Epithelial cell of esophagus (primary cell): ENCODE data around the gene C1orf185.
"Not testable (repeated sequence)": the region's sequence is repeated elsewhere in the genome, so short reads cannot be mapped to it uniquely, and the experiment has no call there.

ENCODE experiments used
- DNase-seq: peaks from one replicate; pipeline ENCODE4 v3.0.0; 2010; ENCODE audit warnings: low read depth
- H3K4me3 ChIP-seq: 2 replicates; pipeline ENCODE4 v1.5.1; 2011; ENCODE audit warnings: mild to moderate bottlenecking, low read length, control low read depth
- TF ChIP-seq, protein P1 (sequence below): IDR thresholded peaks from 2 replicates; pipeline ENCODE4 v1.5.1; 2011; ENCODE audit warnings: low read depth, mild to moderate bottlenecking, low read length, control low read depth, inconsistent platforms; ENCODE audit not compliant: insufficient read depth; ENCODE audit errors: missing control alignments

C1orf185 gene

DNA sequence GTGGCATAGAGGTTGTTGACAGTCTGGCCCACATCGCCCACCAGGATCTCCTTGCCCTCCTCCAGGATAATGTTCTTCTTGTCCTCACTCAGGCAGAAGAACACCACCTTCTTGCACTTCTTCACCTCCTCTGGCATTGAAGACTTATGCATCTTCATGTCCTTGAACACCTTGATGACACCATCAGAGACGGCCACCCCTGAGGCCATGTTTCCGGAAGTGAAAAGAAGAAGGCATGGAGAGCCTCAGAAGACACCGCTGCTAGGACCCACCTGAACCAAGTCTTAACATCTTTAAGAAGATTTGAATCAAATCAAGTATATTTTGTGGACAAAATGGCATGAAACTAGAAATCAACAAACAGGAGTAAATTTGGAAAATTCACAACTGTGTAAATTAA is 56.2 kb downstream of the C1orf185 start:
- H3K4me3 ChIP-seq, result no peak overlapping the region
- TF ChIP-seq, protein P1, sequence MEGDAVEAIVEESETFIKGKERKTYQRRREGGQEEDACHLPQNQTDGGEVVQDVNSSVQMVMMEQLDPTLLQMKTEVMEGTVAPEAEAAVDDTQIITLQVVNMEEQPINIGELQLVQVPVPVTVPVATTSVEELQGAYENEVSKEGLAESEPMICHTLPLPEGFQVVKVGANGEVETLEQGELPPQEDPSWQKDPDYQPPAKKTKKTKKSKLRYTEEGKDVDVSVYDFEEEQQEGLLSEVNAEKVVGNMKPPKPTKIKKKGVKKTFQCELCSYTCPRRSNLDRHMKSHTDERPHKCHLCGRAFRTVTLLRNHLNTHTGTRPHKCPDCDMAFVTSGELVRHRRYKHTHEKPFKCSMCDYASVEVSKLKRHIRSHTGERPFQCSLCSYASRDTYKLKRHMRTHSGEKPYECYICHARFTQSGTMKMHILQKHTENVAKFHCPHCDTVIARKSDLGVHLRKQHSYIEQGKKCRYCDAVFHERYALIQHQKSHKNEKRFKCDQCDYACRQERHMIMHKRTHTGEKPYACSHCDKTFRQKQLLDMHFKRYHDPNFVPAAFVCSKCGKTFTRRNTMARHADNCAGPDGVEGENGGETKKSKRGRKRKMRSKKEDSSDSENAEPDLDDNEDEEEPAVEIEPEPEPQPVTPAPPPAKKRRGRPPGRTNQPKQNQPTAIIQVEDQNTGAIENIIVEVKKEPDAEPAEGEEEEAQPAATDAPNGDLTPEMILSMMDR, result no peak
- DNase-seq, result no peak

DNA sequence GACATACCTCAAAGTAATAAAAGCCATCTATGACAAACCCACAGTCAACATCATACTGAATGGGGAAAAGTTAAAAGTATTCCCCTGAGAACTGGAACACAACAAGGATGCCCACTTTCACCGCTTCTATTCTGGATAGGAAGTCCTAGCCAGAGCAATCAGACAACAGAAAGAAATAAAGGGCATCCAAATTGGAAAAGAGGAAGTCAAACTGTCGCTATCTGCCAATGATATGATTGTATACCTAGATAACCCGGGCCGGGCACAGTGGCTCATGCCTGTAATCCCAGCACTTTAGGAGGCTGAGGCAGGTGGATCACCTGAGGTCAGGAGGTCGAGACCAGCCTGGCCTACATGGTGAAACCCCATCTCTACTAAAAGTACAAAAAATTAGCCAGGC is 60.5 kb downstream of the C1orf185 start:
- not testable (repeated sequence) for DNase-seq, H3K4me3 ChIP-seq

DNA sequence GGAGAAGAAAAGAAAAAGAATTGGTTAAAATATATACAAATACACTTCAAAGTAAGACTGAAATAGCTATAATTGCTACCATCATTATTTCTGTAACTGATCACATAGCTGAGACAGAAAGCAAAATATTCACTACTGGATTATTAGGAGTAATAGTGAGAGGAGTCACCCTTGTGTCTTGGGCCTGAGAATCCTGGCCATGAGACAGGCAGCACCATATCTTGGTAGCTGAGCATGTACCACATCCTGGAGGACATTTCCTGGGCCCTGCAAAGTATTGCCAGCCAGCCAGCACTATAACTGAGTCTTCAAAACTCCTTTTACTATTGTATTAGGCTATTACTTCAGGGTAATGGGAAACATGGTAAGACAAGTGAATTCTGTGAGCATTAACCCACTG is 63.5 kb downstream of the C1orf185 start:
- DNase-seq, result no peak
- TF ChIP-seq, protein P1, result no peak
- no peak overlapping the region for H3K4me3 ChIP-seq

DNA sequence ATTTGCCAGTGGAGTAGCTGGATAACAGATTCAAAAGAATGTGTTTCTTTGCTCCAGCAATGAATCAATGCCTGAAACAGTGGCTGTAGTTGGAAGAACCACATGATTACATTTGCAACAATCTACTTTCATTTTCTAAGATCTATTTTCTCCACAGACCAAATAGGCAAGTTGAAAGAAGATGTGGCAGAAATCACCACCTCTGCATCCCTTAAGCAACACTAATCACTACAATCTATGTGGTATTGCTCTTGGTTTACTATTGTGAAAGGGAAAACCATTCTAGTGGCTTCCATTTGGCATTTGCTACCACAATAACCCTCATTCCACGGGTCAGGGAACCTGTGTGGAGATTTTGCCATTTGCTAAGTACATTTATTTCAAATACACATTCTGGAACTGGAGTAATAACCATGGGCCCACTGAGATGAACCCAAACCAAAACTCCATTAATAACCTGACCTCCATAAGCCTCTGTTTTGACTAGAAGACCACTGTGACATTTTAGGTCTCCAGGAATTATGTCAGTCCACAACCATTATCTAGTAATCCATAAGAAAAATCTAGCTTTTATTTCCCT is 66.3 kb downstream of the C1orf185 start:
- TF ChIP-seq, protein P1, result no peak
- no peak for DNase-seq
- H3K4me3 ChIP-seq, result no peak overlapping the region

DNA sequence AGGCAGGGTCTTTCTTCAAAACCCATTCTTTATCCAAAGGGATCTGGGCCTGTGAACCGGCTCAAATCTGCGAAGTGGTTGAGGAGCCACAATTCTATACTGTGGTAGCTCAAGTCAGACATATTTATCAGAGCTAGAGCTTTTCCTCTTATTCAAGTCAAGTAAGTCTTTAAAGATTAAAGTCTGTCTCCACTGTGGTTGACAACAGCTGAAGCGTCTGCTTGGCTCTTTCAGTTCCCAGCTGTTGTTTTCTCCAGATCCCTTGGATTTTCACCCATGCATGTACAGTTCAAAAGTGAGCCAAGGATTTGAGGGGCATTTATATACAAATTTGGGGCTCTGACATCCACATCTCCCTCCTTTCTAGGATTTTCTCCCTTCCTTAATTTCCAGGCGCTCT is 66.9 kb downstream of the C1orf185 start:
- no peak for DNase-seq
- no peak overlapping the region for H3K4me3 ChIP-seq
- TF ChIP-seq, protein P1, result no peak

DNA sequence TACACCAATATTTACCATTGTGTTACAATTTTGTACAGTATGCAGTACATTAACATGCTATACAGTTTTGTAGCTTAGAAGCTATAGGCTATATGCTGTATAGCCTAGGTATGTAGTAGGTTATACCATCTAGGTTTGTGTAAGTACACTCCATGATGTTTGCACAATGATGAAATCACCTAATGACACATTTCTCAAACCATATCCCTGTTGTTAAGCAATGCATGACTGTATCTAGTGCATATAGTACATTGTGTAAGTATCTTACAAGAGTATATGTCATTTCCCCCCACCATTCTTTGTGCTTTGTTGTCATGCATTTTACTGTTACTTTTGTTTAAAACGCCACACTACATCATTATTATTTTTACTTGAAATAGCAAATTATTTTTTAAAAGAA is 68.3 kb downstream of the C1orf185 start:
- TF ChIP-seq, protein P1, result no peak
- no peak overlapping the region for H3K4me3 ChIP-seq
- DNase-seq, result peak; percentile 93

DNA sequence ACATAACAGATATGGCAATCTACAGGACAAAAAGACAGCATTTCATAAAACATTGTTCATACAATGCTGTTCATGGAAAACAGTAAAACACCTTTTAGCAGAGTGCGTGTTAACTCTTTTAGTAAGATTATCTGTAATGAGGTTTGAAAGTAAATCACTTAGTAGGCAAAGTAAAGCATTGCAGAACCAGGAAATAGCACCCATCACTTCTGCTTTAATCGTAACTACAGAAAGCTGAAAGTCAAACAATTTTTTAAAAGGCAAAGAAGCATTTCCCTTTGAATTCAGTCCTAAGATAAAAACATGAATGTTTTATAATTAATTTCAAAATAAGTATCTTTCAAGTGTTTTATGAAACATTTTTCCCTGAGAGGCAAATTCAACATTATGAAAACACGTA is 70.8 kb downstream of the C1orf185 start:
- no peak for DNase-seq
- TF ChIP-seq, protein P1, result no peak
- no peak overlapping the region for H3K4me3 ChIP-seq
